HCT116 (cell line): ENCODE measurements around the gene NR2F1-AS1. TPM values are rescaled to one million over a fixed set of nuclear protein-coding genes. Genes with fewer than 3 reads are reported as not detected.

Experiments
- ATAC-seq: fragments of 200-7000 bp; cut with Tn5 transposase; 2 replicates; pipeline ENCODE4 v1.9.1; 2020; ENCODE audit warnings: mild to moderate bottlenecking, moderate library complexity
- BruUV-seq: library from RNA; stranded (reverse); fragments of 400-500 nt; replicated peaks from 2 replicates; lab custom pipeline; 2021; lab: Mats Ljungman, UMichigan
- CTCF ChIA-PET: fragments of 300-600 bp; sonication (Branson Sonifier 250); formaldehyde crosslinking; loops from one replicate; lab custom pipeline; 2021; ENCODE audit warnings: antibody characterized with exemption; lab: Charles Lee
- POLR2A ChIA-PET: fragments of 300-600, 350-600 bp; sonication (Branson Sonifier 250); formaldehyde crosslinking; loops from one replicate; lab custom pipeline; 2021; ENCODE audit warnings: antibody characterized with exemption; lab: Charles Lee
- RAD21 ChIA-PET, 2 experiments: fragments of 300-600 bp; sonication (Branson Sonifier 250); formaldehyde crosslinking; loops; one replicate each; lab custom pipeline; 2023; ENCODE audit warnings: low total read pairs in 2 of 2; ENCODE audit not compliant: uncharacterized antibody in 2 of 2, unreplicated experiment in 2 of 2, low non-redundant PET in 1 of 2; lab: Charles Lee
- DNase-seq: peaks from one replicate; pipeline ENCODE4 v3.0.0-alpha.2; 2010; ENCODE audit warnings: low read depth, low spot score
- H2AFZ ChIP-seq: fragments of 200-600 bp; shearing (Covaris generic), sonication (generic); 2 replicates; pipeline ENCODE4 v1.6.1; 2017; ENCODE audit warnings: low read depth, mixed run types, mixed read lengths, antibody characterized with exemption, low read length; ENCODE audit not compliant: poor library complexity, severe bottlenecking
- H3K27ac ChIP-seq: 2 replicates; pipeline ENCODE4 v1.5.1; 2012; ENCODE audit warnings: low read depth, low read length
- H3K27me3 ChIP-seq: fragments of 200-600 bp; sonication (generic); 2 replicates; pipeline ENCODE4 v1.6.1; 2016; ENCODE audit warnings: mixed run types, low read length, mixed read lengths; ENCODE audit not compliant: insufficient read depth
- H3K36me3 ChIP-seq, 2 experiments: fragments of 200-500 bp in 1 of 2; fragments of 200-600 bp in 1 of 2; sonication (Bioruptor generic) in 1 of 2; sonication (generic) in 1 of 2; 2 replicates each; pipeline versions ENCODE4 v1.5.1 to v1.6.1; 2014 to 2016; ENCODE audit warnings: low read length in 2 of 2, inconsistent platforms in 1 of 2, mixed read lengths in 1 of 2, mixed run types in 1 of 2; ENCODE audit not compliant: insufficient read depth in 2 of 2, control insufficient read depth in 1 of 2
- H3K4me1 ChIP-seq, 2 experiments: fragments of 200-600 bp in 1 of 2; sonication (generic) in 1 of 2; 2 replicates each; pipeline versions ENCODE4 v1.5.1 to v1.6.1; 2012 to 2017; ENCODE audit warnings: low read length in 2 of 2, inconsistent platforms in 1 of 2, mild to moderate bottlenecking in 1 of 2, mixed read lengths in 1 of 2, mixed run types in 1 of 2, moderate library complexity in 1 of 2; ENCODE audit not compliant: insufficient read depth in 2 of 2, control insufficient read depth in 1 of 2
- H3K4me2 ChIP-seq: fragments of 200-600 bp; sonication (generic); 2 replicates; pipeline ENCODE4 v1.6.1; 2017; ENCODE audit warnings: mixed run types, low read length, mixed read lengths
- H3K4me3 ChIP-seq, 2 experiments: fragments of 200-600 bp in 1 of 2; sonication (generic) in 1 of 2; replicated peaks in 1 of 2; 2 replicates each; pipeline ENCODE4 v1.5.1; 2011 to 2016; ENCODE audit warnings: low read length in 2 of 2, control low read depth in 1 of 2, low read depth in 1 of 2, mild to moderate bottlenecking in 1 of 2, mixed read lengths in 1 of 2, mixed run types in 1 of 2
- H3K79me2 ChIP-seq: fragments of 200-600 bp; sonication (generic); 2 replicates; pipeline ENCODE4 v1.6.1; 2017; ENCODE audit warnings: mild to moderate bottlenecking, mixed run types, low read length, moderate library complexity, mixed read lengths; ENCODE audit not compliant: insufficient read depth
- H3K9ac ChIP-seq: fragments of 200-600 bp; sonication (generic); 2 replicates; pipeline ENCODE4 v1.6.1; 2016; ENCODE audit warnings: low read length, mixed read lengths
- H3K9me2 ChIP-seq: fragments of 200-600 bp; sonication (generic), shearing (Covaris generic); 2 replicates; pipeline ENCODE4 v1.6.1; 2017; ENCODE audit warnings: mixed run types, mild to moderate bottlenecking, moderate library complexity; ENCODE audit not compliant: insufficient read depth
- H3K9me3 ChIP-seq, 2 experiments: fragments of 200-500 bp in 1 of 2; fragments of 200-600 bp in 1 of 2; sonication (Bioruptor generic) in 1 of 2; sonication (generic) in 1 of 2; 2 replicates each; pipeline ENCODE4 v1.6.1; 2014 to 2017; ENCODE audit warnings: low read length in 2 of 2, mixed read lengths in 2 of 2, inconsistent platforms in 1 of 2, low read depth in 1 of 2, mild to moderate bottlenecking in 1 of 2, mixed run types in 1 of 2, moderate library complexity in 1 of 2; ENCODE audit not compliant: control insufficient read depth in 1 of 2, insufficient read depth in 1 of 2
- H4K20me1 ChIP-seq: fragments of 200-600 bp; sonication (generic), shearing (Covaris generic); 2 replicates; pipeline ENCODE4 v1.6.1; 2017; ENCODE audit warnings: mixed run types, mild to moderate bottlenecking, moderate library complexity; ENCODE audit not compliant: insufficient read depth
- CBX3 ChIP-seq: IDR thresholded peaks from 2 replicates; pipeline ENCODE4 v1.6.1; 2012; ENCODE audit warnings: low read depth
- CEBPB ChIP-seq: IDR thresholded peaks from 2 replicates; pipeline ENCODE4 v1.6.1; 2012; ENCODE audit warnings: low read depth
- EGR1 ChIP-seq: IDR thresholded peaks from 2 replicates; pipeline ENCODE4 v1.6.1; 2012; ENCODE audit warnings: low read depth
- EZH2 ChIP-seq: fragments of 200-600 bp; sonication (generic); IDR thresholded peaks from 2 replicates; pipeline ENCODE4 v1.6.1; 2017; ENCODE audit warnings: antibody characterized with exemption, mixed run types
- EZH2phosphoT487 ChIP-seq: fragments of 200-600 bp; IDR thresholded peaks from 2 replicates; pipeline ENCODE4 v1.6.1; 2018; ENCODE audit warnings: antibody characterized with exemption, borderline replicate concordance
- SP1 ChIP-seq: IDR thresholded peaks from 2 replicates; pipeline ENCODE4 v1.6.1; 2012; ENCODE audit warnings: low read depth
- SRF ChIP-seq: IDR thresholded peaks from 2 replicates; pipeline ENCODE4 v1.6.1; 2012; ENCODE audit warnings: low read depth
- TCF7L2 ChIP-seq: IDR thresholded peaks from 2 replicates; pipeline ENCODE4 v1.7.0; 2011; ENCODE audit warnings: borderline replicate concordance, inconsistent platforms; ENCODE audit not compliant: insufficient read depth, insufficient read length; ENCODE audit errors: extremely low read depth
- ZNF274 ChIP-seq: fragments of 200-500 bp; sonication (Bioruptor generic); IDR thresholded peaks from 2 replicates; pipeline ENCODE4 v1.6.1; 2014; ENCODE audit warnings: mild to moderate bottlenecking, low read depth, low read length, inconsistent platforms
- intact Hi-C: fragments of 100-400 bp; cut with micrococcal nuclease; formaldehyde crosslinking; loops from 2 replicates; pipeline ENCODE4 v1.10.0; 2022
- total RNA-seq: library from RNA; stranded (reverse); gene quantifications from one replicate; pipeline ENCODE4 v1.2.1, GENCODE V29; 2021; ENCODE audit not compliant: unreplicated experiment

The NR2F1-AS1 gene
- total RNA-seq, 1 experiment from 2014 or later, result 20.1 TPM

GRCh38 chr5:93569300-93570160 lies 11.5 kb downstream of the NR2F1-AS1 start:
- H3K79me2 ChIP-seq, result no peaks in the 10 kb centered on the region; the same call in 1 of the 2 replicates
- ChIA-PET POLR2A (no interaction called here), CTCF (no interaction called here), RAD21 (no interaction called here)
- DNase-seq, result no peak
- H3K4me2 ChIP-seq, result no peak overlapping the region
- no TSS peak for BruUV-seq
- no peak overlapping the region for H3K9ac ChIP-seq
- ATAC-seq, result no peak
- no peak overlapping the region for H3K4me3 ChIP-seq
- no peaks in the 10 kb centered on the region for H3K9me3 ChIP-seq
- TF ChIP-seq SP1 (no peak), SRF (no peak), TCF7L2 (no peak), EZH2phosphoT487 (no peak), ZNF274 (no peak), EZH2 (no peak), CBX3 (no peak)
- intact Hi-C loops, result no loop called here
- no peaks in the 10 kb centered on the region for H3K27me3 ChIP-seq
- no peak overlapping the region; the same call in 1 of the 2 replicates for H3K27ac ChIP-seq
- no peaks in the 10 kb centered on the region for H3K36me3 ChIP-seq
- peaks cover 10 to 37% of the 10 kb centered on the region in 2 experiments for H3K4me1 ChIP-seq
- no peak overlapping the region for H2AFZ ChIP-seq
- no peaks in the 10 kb centered on the region for H4K20me1 ChIP-seq
- H3K9me2 ChIP-seq, result no peaks in the 10 kb centered on the region

GRCh38 chr5:93567424-93567823 lies 13.6 kb downstream of the NR2F1-AS1 start:
- intact Hi-C loops, result no loop called here
- Histone ChIP-seq H3K27me3 (no peaks in the 10 kb centered on the region), H3K4me2 (no peak overlapping the region), H3K36me3 (0 out of 4 replicates have a peak, but pooled peaks cover 0 to 2% of the 10 kb centered on the region in 2 experiments), H3K4me3 (no peak overlapping the region), H3K9me2 (no peaks in the 10 kb centered on the region), H2AFZ (no peak overlapping the region), H3K9ac (no peak overlapping the region), H3K9me3 (no peaks in the 10 kb centered on the region), H4K20me1 (no peaks in the 10 kb centered on the region), H3K27ac (peak overlapping the region; percentile 2; the same call in 1 of the 2 replicates), H3K79me2 (no peaks in the 10 kb centered on the region; the same call in 1 of the 2 replicates), H3K4me1 (peaks cover 25 to 47% of the 10 kb centered on the region in 2 experiments)
- CTCF ChIA-PET, result no interaction called here
- ATAC-seq (no peak), DNase-seq (no peak)
- no TSS peak for BruUV-seq
- TF ChIP-seq EGR1 (no peak), EZH2 (no peak), CEBPB (no peak)
- POLR2A ChIA-PET, result no interaction called here
- RAD21 ChIA-PET, result no interaction called here
